ENCODE measurements around the gene FARS2.

The FARS2 gene

DNA sequence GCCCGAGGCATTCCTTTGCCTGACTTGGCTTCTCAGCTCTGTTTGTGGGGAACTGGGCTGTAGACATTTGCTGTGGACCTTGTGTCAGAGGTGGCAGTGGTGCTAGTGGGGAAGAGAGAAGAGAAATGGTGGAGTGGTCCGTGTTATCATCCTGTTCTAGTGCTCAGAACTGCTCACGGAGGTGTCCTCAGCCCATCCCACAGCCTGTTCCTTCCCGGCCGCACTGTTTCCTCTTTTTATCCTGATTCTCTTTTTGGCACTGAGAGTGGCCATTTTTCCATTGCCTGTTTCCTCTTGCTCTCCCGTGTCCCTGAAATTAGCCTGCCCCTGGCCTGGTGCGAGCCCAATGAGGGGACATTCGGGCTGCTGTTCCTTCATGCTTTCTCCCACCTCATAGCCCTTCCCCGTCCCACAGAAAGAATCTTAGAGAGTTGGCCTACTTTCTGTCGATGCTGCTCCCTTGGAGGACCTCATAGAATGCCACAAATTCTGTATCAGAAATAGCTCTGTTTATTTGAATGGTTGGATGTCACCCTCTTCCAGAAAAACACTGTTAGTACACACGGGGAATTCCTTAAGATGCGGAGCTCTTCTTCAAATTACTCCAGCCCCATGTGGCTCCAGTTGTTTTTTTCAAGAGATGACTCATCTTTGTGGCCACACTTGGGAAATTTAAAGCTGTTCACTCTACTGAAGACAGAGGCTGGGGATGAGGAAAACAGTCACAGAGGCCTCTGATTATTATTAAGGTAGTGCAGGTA is 26.1 kb downstream of the FARS2 start:
- no peak overlapping the region for H3K4me3 ChIP-seq (ENCODE audit: low read depth, low read length)
- no peak for TF ChIP-seq MYC (IDR thresholded peaks at IDR 0.05; ENCODE audit: low read depth, low read length)
- no peak for TF ChIP-seq CTCF (IDR thresholded peaks at IDR 0.05; ENCODE audit: low read depth, low read length)
- TF ChIP-seq POLR2A (IDR thresholded peaks at IDR 0.05; ENCODE audit: extremely low read depth, insufficient read length), result no peak
- no peak for TF ChIP-seq MAX (IDR thresholded peaks at IDR 0.05; ENCODE audit: low read depth, low read length)
- DNase-seq (ENCODE audit: low read depth), result peak; percentile 30

- H3K4me3 ChIP-seq (ENCODE audit: low read depth, low read length), result no peak overlapping the region
- DNase-seq (ENCODE audit: low read depth), result no peak
- TF ChIP-seq POLR2A (IDR thresholded peaks at IDR 0.05; ENCODE audit: extremely low read depth, insufficient read length), result no peak
- no peak for TF ChIP-seq MAX (IDR thresholded peaks at IDR 0.05; ENCODE audit: low read depth, low read length)
- no peak for TF ChIP-seq MYC (IDR thresholded peaks at IDR 0.05; ENCODE audit: low read depth, low read length)
- no peak for TF ChIP-seq CTCF (IDR thresholded peaks at IDR 0.05; ENCODE audit: low read depth, low read length)
Observed at GRCh38 chr6:5287966-5288297, 26.6 kb downstream of the FARS2 start.

GRCh38 chr6:5290097-5290496 is 28.8 kb downstream of the FARS2 start:
- no peak for DNase-seq (ENCODE audit: low read depth)
- H3K4me3 ChIP-seq (ENCODE audit: low read depth, low read length), result no peak overlapping the region
- no peak for TF ChIP-seq MAX (IDR thresholded peaks at IDR 0.05; ENCODE audit: low read depth, low read length)
- no peak for TF ChIP-seq CTCF (IDR thresholded peaks at IDR 0.05; ENCODE audit: low read depth, low read length)
- no peak for TF ChIP-seq MYC (IDR thresholded peaks at IDR 0.05; ENCODE audit: low read depth, low read length)

DNA sequence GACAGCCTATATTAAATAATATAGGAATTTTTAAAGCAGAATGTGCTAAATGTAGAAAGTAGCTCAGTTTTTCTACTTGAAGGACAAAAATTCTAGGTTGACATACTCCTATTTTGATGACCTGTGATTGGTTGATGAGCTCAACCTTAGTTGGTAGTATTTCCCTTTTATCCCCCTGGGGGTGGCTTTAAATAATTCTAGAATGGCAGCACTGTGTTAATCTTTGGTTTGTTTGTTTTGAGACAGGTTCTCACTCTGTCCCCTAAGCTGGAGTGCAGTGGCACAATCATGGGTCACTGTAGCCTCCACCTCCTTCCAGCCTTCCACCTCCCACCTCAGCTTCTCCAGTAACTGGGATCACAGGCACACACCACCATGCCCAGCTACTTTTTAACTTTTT is 29.2 kb downstream of the FARS2 start:
- no peak for DNase-seq (ENCODE audit: low read depth)
- TF ChIP-seq MAX (IDR thresholded peaks at IDR 0.05; ENCODE audit: low read depth, low read length) (no peak), POLR2A (IDR thresholded peaks at IDR 0.05; ENCODE audit: extremely low read depth, insufficient read length) (no peak), CTCF (IDR thresholded peaks at IDR 0.05; ENCODE audit: low read depth, low read length) (no peak), MYC (IDR thresholded peaks at IDR 0.05; ENCODE audit: low read depth, low read length) (no peak)

DNA sequence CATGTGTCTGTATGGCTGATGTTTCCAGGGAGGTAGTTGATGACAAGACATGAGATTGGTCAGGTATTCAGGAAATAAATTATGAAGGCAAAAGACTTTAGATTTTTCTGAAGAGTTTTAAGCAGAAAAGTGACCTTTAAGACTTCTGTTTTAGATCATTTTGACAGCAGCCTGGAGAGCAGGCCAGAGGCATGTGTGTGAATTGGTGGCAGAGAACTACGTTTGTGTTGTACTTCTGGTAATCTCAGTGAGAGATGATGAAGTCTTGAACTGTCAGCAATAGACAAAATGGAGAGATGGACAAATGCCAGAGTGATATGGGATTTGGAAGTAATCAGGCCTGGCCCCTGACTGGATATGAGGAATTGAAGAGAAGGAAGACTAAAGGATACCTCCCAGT is 30.8 kb downstream of the FARS2 start:
- TF ChIP-seq MYC (IDR thresholded peaks at IDR 0.05; ENCODE audit: low read depth, low read length) (no peak), POLR2A (IDR thresholded peaks at IDR 0.05; ENCODE audit: extremely low read depth, insufficient read length) (no peak), MAX (IDR thresholded peaks at IDR 0.05; ENCODE audit: low read depth, low read length) (no peak), CTCF (IDR thresholded peaks at IDR 0.05; ENCODE audit: low read depth, low read length) (no peak)
- H3K4me3 ChIP-seq (ENCODE audit: low read depth, low read length), result no peak overlapping the region
- no peak for DNase-seq (ENCODE audit: low read depth)

More for the DNA sequence above, 29.2 kb downstream of the FARS2 start:
- H3K4me3 ChIP-seq (ENCODE audit: low read depth, low read length), result no peak overlapping the region

Measured in NB4 (cell line).